DND-41 (cell line): ENCODE data around the gene IDI1.

Experiments used
- EZH2 ChIP-seq: IDR thresholded peaks from 3 replicates; pipeline ENCODE4 v1.6.1; 2012; ENCODE audit warnings: borderline replicate concordance, low read depth, mild to moderate bottlenecking, moderate library complexity, low read length, inconsistent platforms; ENCODE audit not compliant: severe bottlenecking
- TF ChIP-seq, protein P1 (sequence below): IDR thresholded peaks from 2 replicates; pipeline ENCODE4 v1.5.1; 2012; ENCODE audit warnings: borderline replicate concordance, low read length, moderate library complexity, mild to moderate bottlenecking; ENCODE audit not compliant: poor library complexity, severe bottlenecking; ENCODE audit errors: extremely low read depth

GRCh38 chr10:1078668-1079067 lies 29.7 kb upstream of the IDI1 start:
- TF ChIP-seq EZH2, result no peak
- TF ChIP-seq, protein P1, sequence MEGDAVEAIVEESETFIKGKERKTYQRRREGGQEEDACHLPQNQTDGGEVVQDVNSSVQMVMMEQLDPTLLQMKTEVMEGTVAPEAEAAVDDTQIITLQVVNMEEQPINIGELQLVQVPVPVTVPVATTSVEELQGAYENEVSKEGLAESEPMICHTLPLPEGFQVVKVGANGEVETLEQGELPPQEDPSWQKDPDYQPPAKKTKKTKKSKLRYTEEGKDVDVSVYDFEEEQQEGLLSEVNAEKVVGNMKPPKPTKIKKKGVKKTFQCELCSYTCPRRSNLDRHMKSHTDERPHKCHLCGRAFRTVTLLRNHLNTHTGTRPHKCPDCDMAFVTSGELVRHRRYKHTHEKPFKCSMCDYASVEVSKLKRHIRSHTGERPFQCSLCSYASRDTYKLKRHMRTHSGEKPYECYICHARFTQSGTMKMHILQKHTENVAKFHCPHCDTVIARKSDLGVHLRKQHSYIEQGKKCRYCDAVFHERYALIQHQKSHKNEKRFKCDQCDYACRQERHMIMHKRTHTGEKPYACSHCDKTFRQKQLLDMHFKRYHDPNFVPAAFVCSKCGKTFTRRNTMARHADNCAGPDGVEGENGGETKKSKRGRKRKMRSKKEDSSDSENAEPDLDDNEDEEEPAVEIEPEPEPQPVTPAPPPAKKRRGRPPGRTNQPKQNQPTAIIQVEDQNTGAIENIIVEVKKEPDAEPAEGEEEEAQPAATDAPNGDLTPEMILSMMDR, result no peak
